Endothelial cell of umbilical vein (primary cell): Measurements from ENCODE around the gene KCNQ5. TPM values are rescaled to one million over a fixed set of nuclear protein-coding genes. Genes with fewer than 3 reads are reported as not detected.

Source experiments
- BruUV-seq: library from RNA; stranded (reverse); fragments of 400-500 nt; replicated peaks from 2 replicates; lab custom pipeline; 2021; lab: Mats Ljungman, UMichigan
- CTCF ChIA-PET: fragments of 300-600, 350-600 bp; sonication (Branson Sonifier 250); formaldehyde crosslinking; loops from one replicate; lab custom pipeline; 2021; ENCODE audit warnings: antibody characterized with exemption, inconsistent platforms; lab: Charles Lee
- POLR2A ChIA-PET: fragments of 300-600, 350-600 bp; sonication (Branson Sonifier 250); formaldehyde crosslinking; loops from one replicate; lab custom pipeline; 2021; ENCODE audit warnings: antibody characterized with exemption, inconsistent platforms; lab: Charles Lee
- DNase-seq: peaks from one replicate; pipeline ENCODE4 v3.0.0-alpha.2; 2011; ENCODE audit warnings: low read depth, low spot score
- FAIRE-seq: peaks from 2 replicates; lab custom pipeline; 2011; peaks lifted over from hg19 to GRCh38; lab: Jason Lieb, UNC
- H2AFZ ChIP-seq: 2 replicates; pipeline ENCODE4 v1.6.0; 2012; ENCODE audit warnings: low read depth, low read length, control low read depth, inconsistent platforms
- H3K27ac ChIP-seq: 2 replicates; pipeline ENCODE4 v1.5.1; 2011; ENCODE audit warnings: low read depth, mild to moderate bottlenecking, control low read depth, low read length, moderate library complexity; ENCODE audit not compliant: insufficient read depth
- H3K27me3 ChIP-seq, 2 experiments: 2 replicates each; pipeline versions ENCODE4 v1.6.0 to v1.6.1; 2011; ENCODE audit warnings: low read length in 2 of 2, mixed read lengths in 1 of 2; ENCODE audit not compliant: control insufficient read depth in 2 of 2, insufficient read depth in 2 of 2
- H3K36me3 ChIP-seq, 2 experiments: 2 replicates in 1 of 2; 3 replicates in 1 of 2; pipeline ENCODE4 v1.5.1; 2011; ENCODE audit warnings: low read length in 2 of 2, mild to moderate bottlenecking in 1 of 2, moderate library complexity in 1 of 2; ENCODE audit not compliant: control insufficient read depth in 2 of 2, insufficient read depth in 2 of 2; ENCODE audit errors: extremely low read depth in 1 of 2
- H3K4me1 ChIP-seq: 3 replicates; pipeline ENCODE4 v1.5.1; 2011; ENCODE audit warnings: mild to moderate bottlenecking, low read length; ENCODE audit not compliant: control insufficient read depth, insufficient read depth; ENCODE audit errors: extremely low read depth
- H3K4me2 ChIP-seq: 2 replicates; pipeline ENCODE4 v1.6.1; 2011; ENCODE audit warnings: low read length, control low read depth, mixed read lengths; ENCODE audit not compliant: insufficient read depth
- H3K4me3 ChIP-seq, 3 experiments: fragments of 200-600 bp in 1 of 3; sonication (generic), shearing (Covaris generic) in 1 of 3; replicated peaks in 1 of 3; 2 replicates each; pipeline ENCODE4 v1.5.1; 2011 to 2016; ENCODE audit warnings: control low read depth in 3 of 3, low read length in 3 of 3, mild to moderate bottlenecking in 2 of 3, inconsistent platforms in 1 of 3, low read depth in 1 of 3, moderate library complexity in 1 of 3; ENCODE audit not compliant: insufficient read depth in 1 of 3
- H3K79me2 ChIP-seq: 2 replicates; pipeline ENCODE4 v1.6.0; 2012; ENCODE audit warnings: low read length, inconsistent platforms; ENCODE audit not compliant: control insufficient read depth, insufficient read depth
- H3K9ac ChIP-seq: replicated peaks from 2 replicates; pipeline ENCODE3; 2011; ENCODE audit warnings: low read length, control low read depth; ENCODE audit not compliant: insufficient read depth; ENCODE audit errors: extremely low read depth
- H3K9me1 ChIP-seq: replicated peaks from 3 replicates; pipeline ENCODE4 v1.6.0; 2011; ENCODE audit warnings: mild to moderate bottlenecking, low read length; ENCODE audit not compliant: control insufficient read depth, insufficient read depth; ENCODE audit errors: extremely low read depth
- H3K9me3 ChIP-seq: replicated peaks from 2 replicates; pipeline ENCODE4 v1.5.1; 2012; ENCODE audit warnings: low read length, inconsistent platforms; ENCODE audit not compliant: control insufficient read depth, insufficient read depth
- H4K20me1 ChIP-seq: replicated peaks from 2 replicates; pipeline ENCODE3; 2011; ENCODE audit warnings: mild to moderate bottlenecking, low read length; ENCODE audit not compliant: control insufficient read depth, insufficient read depth; ENCODE audit errors: extremely low read depth
- EZH2 ChIP-seq: IDR thresholded peaks from 2 replicates; pipeline ENCODE4 v1.6.1; 2012; ENCODE audit warnings: borderline replicate concordance, low read depth, mild to moderate bottlenecking, moderate library complexity, low read length, inconsistent platforms; ENCODE audit not compliant: severe bottlenecking
- FOS ChIP-seq: IDR thresholded peaks from 2 replicates; pipeline ENCODE4 v1.6.1; 2011; ENCODE audit warnings: mild to moderate bottlenecking, low read length, moderate library complexity, borderline replicate concordance; ENCODE audit not compliant: insufficient read depth
- GATA2 ChIP-seq: IDR thresholded peaks from 2 replicates; pipeline ENCODE4 v1.7.0; 2011; ENCODE audit warnings: low read depth, mild to moderate bottlenecking, moderate library complexity, mixed read lengths, low read length; ENCODE audit not compliant: insufficient read length, insufficient read depth
- JUN ChIP-seq: IDR thresholded peaks from 2 replicates; pipeline ENCODE4 v1.6.1; 2011; ENCODE audit warnings: borderline replicate concordance, low read depth; ENCODE audit not compliant: insufficient read length, insufficient read depth
- MYC ChIP-seq: IDR thresholded peaks from one replicate; pipeline ENCODE4 v1.6.1; 2011; ENCODE audit warnings: mild to moderate bottlenecking, low read depth, low read length
- POLR2A ChIP-seq: IDR thresholded peaks from 2 replicates; pipeline ENCODE4 v1.6.1; 2012; ENCODE audit warnings: low read depth, mild to moderate bottlenecking, control low read depth, low read length
- POLR2AphosphoS5 ChIP-seq: IDR thresholded peaks from 2 replicates; pipeline ENCODE4 v1.6.1; 2012; ENCODE audit warnings: low read depth, mild to moderate bottlenecking, control low read depth, low read length, moderate library complexity; ENCODE audit not compliant: insufficient read depth
- dilution Hi-C: fragments of 300-500 bp; cut with MboI; formaldehyde crosslinking; loops from one replicate; pipeline ENCODE4 v1.15.0; 2019; ENCODE audit warnings: low sequenced_read_pairs; ENCODE audit not compliant: extremely low pct_ligation_motif_present
- intact Hi-C: fragments of 100-400 bp; cut with micrococcal nuclease; formaldehyde crosslinking; loops from one replicate; pipeline ENCODE4 v1.10.0; 2022
- polyA plus RNA-seq, 4 experiments: library from polyadenylated mRNA; depleted of rRNA in 3 of 4; stranded (reverse) in 3 of 4; unstranded in 1 of 4; fragments of >200 nt; gene quantifications; 2 replicates each; pipeline versions ENCODE4 v1.2.1 to v1.2.3, GENCODE V29; 2011 to 2012; ENCODE audit warnings: missing spikeins in 1 of 4
- total RNA-seq: library from RNA; stranded (reverse); gene quantifications from 2 replicates; pipeline ENCODE4 v1.2.3, GENCODE V29; 2021
- TF ChIP-seq, protein P1 (sequence below), 2 donors: IDR thresholded peaks; 1 replicate in 1 of 2; 2 replicates in 1 of 2; pipeline ENCODE4 v1.5.1; 2011; ENCODE audit warnings: low read length in 2 of 2, mild to moderate bottlenecking in 2 of 2, moderate library complexity in 2 of 2, control low read depth in 1 of 2, inconsistent platforms in 1 of 2, low read depth in 1 of 2; ENCODE audit not compliant: insufficient read depth in 1 of 2; ENCODE audit errors: extremely low read depth in 1 of 2
- TF ChIP-seq, protein P2 (sequence below): IDR thresholded peaks from 2 replicates; pipeline ENCODE4 v1.6.1; 2011; ENCODE audit not compliant: insufficient read depth, insufficient read length

KCNQ5 gene
- total and polyA plus RNA-seq, 2 donors (not counting 3 experiments of a cell fraction or from before 2014, with no cell fraction given): 0.22 TPM; not detected in 1

DNA sequence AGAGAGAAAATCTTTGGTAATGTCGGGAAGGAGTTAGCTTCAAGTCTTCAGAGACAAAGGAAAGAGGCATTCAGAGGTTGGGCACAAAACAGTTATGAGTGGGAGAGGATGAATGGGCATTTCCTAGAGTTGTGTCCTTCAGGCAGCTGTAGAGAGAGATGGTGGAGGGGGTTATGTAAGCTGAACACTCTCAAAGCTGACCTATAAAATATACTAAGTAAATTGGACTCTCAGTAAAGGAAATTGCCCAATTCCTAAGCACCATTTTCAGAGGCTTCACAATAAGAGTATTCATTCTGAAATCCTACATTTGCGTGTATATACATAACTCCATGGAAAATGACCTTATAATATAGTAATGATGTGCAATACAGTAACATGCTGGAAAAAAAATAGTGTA, 161.2 kb downstream of the KCNQ5 start:
- Histone ChIP-seq H3K4me2 (no peak overlapping the region), H3K27ac (no peak overlapping the region), H3K27me3 (no peaks in the 10 kb centered on the region), H3K4me3 (no peak overlapping the region), H4K20me1 (no peaks in the 10 kb centered on the region), H3K9me3 (no peaks in the 10 kb centered on the region), H3K4me1 (no peaks in the 10 kb centered on the region), H2AFZ (no peak overlapping the region), H3K79me2 (no peaks in the 10 kb centered on the region), H3K9me1 (no peaks in the 10 kb centered on the region), H3K36me3 (no peaks in the 10 kb centered on the region), H3K9ac (no peak overlapping the region)
- dilution Hi-C loops (no loop called here), intact Hi-C loops (no loop called here)
- FAIRE-seq (no peak), DNase-seq (no peak)
- TF ChIP-seq, protein P1, sequence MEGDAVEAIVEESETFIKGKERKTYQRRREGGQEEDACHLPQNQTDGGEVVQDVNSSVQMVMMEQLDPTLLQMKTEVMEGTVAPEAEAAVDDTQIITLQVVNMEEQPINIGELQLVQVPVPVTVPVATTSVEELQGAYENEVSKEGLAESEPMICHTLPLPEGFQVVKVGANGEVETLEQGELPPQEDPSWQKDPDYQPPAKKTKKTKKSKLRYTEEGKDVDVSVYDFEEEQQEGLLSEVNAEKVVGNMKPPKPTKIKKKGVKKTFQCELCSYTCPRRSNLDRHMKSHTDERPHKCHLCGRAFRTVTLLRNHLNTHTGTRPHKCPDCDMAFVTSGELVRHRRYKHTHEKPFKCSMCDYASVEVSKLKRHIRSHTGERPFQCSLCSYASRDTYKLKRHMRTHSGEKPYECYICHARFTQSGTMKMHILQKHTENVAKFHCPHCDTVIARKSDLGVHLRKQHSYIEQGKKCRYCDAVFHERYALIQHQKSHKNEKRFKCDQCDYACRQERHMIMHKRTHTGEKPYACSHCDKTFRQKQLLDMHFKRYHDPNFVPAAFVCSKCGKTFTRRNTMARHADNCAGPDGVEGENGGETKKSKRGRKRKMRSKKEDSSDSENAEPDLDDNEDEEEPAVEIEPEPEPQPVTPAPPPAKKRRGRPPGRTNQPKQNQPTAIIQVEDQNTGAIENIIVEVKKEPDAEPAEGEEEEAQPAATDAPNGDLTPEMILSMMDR (IDR thresholded peaks at IDR 0.05; ENCODE audit: extremely low read depth in 1 of 2, insufficient read depth in 1 of 2, low read depth in 1 of 2, low read length in 2 of 2): no peak
- no peak for TF ChIP-seq JUN
- TF ChIP-seq, protein P2, sequence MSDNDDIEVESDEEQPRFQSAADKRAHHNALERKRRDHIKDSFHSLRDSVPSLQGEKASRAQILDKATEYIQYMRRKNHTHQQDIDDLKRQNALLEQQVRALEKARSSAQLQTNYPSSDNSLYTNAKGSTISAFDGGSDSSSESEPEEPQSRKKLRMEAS: no peak
- no peak for TF ChIP-seq FOS
- TF ChIP-seq GATA2: no peak
- TF ChIP-seq POLR2A: no peak
- no peak for TF ChIP-seq POLR2AphosphoS5
- no peak for TF ChIP-seq MYC
- TF ChIP-seq EZH2: no peak
- CTCF ChIA-PET: no interaction called here
- no TSS peak for BruUV-seq
- POLR2A ChIA-PET: no interaction called here
